HG03039 (cell line): ENCODE results near the gene CDK14.
"Not testable (repeated sequence)": the region's sequence is repeated elsewhere in the genome, so short reads cannot be mapped to it uniquely, and the experiment has no call there.

Experiments
- ATAC-seq: cut with Tn5 transposase; IDR thresholded peaks from one replicate; pipeline ENCODE4 v1.9.1; 2021; ENCODE audit warnings: mild to moderate bottlenecking, moderate library complexity; ENCODE audit not compliant: unreplicated experiment

CDK14 gene

DNA sequence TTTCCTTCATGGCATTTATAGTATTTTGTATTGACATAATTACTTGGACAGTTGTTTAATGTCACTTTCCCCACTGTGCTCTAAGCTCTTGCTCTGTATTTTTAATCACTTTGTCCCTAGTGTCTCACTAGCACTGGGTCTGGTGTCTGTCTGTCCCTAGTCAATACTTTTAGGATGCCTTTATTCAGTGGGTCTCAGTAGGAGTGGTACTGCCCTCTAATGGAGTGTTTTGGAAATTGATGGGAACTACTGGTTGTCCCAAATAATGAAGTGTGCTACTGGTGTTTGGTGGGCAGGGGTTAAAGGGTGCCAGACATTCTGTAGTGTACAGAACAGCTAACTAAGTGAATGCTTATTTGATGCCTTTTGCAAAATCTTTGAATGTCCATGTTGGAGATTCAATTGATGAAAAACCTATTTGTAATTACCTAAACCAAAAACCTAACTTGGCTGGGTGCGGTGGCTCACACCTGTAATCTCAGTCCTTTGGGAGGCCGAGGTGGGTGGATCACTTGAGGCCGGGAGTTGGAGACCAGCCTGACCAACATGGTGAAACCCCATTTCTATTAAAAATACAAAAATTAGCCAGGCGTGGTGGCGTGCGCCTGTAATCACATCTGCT, 33.3 kb downstream of the CDK14 start:
- ATAC-seq: peak; percentile 61

DNA sequence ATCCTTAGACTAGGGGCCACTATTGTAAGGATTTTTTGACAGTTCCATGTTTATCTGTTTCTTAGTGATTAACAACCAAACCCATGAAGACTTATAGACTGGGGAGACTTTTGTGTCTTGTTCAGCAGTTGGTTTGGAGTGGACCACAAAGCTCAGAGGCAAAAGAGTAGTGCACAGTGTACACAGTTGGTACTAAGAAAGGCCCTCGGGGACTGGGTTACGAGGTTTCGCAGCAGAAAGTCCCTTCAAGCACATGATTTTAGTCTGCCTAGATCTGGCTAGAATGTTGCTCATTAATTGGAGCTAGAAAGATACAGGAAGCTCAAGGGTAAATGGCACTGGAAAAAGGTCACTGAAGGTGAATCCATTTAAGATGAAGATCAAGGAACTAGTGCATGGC, 35.4 kb downstream of the CDK14 start:
- no peak for ATAC-seq

DNA sequence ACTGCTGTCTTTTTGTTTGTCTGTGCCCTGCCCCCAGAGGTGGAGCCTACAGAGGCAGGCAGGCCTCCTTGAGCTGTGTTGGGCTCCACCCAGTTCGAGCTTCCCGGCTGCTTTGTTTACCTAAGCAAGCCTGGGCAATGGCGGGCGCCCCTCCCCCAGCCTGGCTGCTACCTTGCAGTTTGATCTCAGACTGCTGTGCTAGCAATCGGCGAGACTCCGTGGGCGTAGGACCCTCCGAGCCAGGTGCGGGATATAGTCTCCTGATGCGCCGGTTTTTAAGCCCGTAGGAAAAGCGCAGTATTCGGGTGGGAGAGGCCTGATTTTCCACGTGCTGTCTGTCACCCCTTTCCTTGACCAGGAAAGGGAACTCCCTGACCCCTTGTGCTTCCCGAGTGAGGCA, 43.6 kb downstream of the CDK14 start:
- ATAC-seq: not testable (repeated sequence)

DNA sequence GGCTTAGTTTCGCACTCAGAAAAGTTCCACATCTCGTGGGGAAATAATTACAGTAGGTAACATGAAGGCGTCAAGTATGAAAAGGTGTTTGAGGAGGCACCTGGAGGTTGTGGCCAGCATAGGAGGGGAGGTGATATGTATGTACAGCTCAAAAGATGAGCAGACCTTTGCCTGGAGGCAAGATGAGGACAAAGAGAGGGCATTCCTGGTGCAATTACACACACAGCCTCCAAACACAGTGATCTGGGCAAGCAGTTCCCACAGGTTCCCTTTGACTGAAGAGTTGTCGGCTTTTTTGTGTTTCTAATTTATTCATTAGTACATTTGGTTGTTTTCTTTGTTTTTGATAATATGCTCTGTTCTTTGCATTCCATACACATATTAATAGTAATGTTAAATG, 46.9 kb downstream of the CDK14 start:
- ATAC-seq: no peak

DNA sequence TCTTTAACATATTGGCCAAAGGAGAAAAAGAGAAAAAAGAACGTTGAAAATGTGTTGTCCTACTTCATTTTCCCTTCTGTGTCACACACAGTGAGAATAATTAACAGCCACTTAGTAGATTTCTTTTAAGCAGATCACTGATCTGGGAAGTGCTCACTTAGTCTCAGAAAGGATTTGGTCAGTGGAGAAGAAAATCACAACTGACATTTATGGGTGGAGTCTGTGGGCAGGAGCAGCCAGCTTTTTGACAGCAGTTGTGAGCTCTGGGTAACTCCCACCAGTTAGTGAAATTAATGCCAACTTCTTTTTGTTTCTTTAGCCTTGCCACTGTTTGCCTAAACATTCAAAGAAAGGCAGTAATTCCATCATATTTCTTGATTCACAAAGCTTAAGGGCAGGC, 49.7 kb downstream of the CDK14 start:
- peak; percentile 54 for ATAC-seq

DNA sequence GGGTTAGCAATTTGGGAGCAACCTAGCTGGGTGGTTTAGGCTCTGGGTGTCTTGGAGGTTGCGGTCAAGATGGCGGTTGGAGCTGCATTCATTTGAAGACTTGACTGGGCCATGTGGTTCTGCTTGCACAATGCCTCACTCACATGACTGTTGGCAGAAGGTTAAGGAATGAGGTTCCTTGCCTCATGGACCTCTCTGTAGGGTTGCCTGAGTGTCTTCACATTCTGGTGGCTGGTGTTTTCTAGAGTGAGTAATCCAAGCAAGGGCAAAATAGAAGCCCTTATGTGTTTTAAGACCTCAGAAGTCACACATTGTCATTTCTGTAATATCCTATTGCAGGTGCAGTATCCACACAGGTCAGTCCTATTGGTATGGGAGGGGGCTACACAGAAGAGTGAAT, 52.0 kb downstream of the CDK14 start:
- ATAC-seq: no peak

DNA sequence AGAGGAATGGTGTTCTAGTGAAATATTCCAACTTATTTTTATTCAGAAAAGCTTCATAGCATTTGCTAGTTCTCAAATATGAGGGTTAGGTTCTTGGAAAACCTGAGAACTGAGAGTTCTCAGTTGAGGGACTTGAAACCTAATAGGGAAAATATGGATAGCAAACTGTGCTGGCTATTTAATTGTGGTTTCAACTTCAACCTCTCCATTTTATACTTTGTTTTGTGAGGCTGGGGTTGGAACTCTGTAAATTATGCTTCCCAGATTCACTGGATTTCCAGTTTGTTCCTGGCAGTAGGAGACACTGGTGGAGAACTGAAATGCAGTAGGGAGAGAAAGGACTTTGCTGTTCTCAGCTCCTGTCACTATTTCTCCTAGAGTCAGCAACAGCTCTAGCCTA, 52.7 kb downstream of the CDK14 start:
- ATAC-seq: no peak

DNA sequence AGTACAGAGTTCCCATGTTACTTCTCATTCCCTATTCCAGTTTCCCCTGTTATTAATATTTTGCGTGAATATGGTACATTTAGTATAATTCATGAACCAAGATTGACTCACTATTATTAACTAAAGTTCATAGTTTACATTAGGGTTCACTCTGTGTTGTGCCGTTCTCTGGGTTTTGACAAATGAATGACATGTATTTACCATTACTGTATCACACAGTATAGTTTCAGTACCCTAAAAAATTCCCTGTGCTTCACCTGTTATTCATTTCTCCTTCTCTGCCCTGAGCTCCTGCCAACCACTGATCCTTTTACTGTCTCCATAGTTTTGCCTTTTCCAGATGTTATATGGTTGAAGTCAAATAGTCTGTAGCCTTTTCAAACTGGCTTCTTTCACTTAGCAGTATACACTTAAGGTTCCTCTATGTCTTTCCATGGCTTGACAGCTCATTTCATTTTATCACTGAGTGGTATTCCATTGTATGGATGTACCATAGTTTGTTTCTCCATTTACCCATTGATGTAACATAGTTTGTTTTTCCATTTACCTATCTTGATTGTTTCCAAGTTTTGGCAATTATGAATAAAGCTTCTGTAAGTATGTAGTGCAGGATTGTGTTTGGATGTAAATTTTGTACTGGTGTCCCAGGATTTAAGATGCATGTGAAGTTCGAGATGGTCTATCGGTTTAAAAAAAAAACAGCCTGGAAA, 58.8 kb downstream of the CDK14 start:
- no peak for ATAC-seq

DNA sequence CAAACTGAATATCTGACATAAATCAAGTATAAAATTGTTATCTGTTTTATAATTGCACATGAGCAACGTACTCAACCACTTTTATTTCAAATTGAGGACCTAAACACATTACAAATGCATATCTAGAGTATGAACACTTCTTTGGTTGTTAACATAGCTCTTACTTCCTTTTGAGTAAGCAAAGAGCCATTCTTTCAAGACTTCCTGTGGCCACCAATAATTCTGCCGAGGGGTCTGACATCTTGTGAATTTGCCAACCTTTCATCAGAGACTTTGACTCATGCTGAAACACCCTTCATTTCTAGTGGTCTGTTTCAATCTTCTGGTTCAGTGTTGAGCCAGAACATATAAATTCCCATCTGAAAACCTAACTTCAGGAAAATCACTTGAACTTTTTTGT, 59.4 kb downstream of the CDK14 start:
- no peak for ATAC-seq

DNA sequence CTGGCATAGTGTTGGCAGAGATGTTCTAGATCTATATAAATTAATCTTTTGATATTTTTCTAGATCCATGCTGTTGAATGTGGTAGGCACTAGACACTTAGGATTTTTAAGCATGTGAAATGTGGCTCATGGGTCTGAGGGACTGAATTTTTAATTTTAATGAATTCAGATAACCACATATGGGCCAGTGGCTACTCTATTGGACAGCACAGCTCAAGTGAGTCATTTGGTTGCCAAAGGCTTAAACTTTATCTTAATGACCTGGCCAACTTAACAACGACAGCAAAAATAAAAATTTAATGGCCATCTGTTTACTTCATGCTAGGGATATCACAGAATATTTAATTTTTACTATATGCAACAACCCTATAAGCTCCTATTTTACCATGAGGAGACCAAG, 61.4 kb downstream of the CDK14 start:
- ATAC-seq: no peak

DNA sequence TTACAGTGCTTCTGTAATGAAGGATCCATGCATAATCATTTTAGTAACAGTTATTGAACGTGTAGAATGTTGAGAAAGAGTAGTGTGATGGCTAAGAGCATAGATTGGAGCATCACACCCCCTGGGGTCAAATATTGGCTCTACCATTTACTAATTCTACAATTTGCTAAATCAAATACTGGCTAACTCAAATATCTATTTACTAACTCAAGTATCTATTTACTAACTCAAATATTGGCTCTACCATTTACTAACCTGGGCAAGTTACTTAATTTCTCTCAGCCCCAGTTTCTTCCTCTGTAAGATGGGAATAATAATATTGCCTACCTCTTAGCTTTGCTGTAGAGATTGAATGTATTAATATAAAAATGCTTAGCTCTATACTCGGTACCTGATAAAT, 64.0 kb downstream of the CDK14 start:
- no peak for ATAC-seq

DNA sequence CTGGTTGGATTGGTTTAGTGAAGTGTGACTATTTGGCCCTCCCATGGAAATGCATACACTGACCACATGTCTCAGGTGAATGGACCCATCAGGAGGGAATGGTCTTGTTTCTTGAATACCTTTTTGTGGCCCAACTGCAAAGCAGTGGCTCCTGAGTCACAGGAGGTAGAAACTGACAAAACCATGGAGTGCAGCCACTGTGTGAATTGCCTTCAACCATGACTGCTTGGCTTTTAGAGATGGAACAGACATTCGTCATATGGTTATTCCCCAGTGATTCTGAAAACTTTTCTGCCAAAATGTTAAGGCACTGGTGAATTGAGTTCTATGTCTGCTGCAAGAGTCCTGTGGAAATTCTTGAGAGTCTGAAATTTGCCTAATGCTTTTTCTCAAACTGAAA, 64.7 kb downstream of the CDK14 start:
- peak; percentile 51 for ATAC-seq

DNA sequence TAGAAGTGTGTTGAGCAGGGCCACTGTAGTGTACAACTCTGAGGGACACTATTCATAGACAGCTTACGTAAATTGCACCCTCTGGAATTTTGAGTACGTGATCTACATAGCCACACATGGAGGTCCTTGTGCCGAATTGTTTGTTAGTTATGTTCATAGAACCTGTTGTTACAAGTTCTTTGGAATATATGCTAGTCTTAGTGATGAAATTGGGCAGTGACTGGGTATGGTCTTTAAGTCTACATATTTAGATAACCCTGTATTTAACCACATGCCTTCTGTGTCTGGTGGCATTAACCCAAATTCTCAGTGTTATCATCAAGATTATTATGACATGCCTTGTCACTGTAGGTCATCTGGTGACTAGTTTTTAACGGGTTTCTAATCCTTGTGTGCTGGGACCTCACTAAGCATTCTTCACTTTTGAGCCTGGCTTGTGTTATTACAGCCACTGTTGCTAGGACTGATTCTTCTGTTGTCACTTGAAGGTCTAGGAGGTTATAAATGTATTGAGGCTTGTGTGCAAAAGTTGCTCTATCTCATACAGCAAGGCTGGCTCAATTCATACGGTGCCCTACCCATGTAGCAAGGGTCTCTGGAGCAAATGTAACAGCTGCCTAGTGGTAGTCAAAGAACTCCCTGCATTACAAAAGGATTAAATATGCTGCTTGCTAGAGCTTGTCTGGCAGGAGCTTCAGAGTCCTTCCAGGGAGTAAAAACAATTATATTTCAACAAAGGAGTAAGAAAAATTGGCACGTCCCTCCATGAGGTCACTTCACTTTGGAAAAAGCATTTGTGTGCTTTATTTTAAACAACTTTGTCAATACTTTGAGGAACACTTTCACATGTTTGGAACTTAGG, 65.4 kb downstream of the CDK14 start:
- ATAC-seq: peak; percentile 30

DNA sequence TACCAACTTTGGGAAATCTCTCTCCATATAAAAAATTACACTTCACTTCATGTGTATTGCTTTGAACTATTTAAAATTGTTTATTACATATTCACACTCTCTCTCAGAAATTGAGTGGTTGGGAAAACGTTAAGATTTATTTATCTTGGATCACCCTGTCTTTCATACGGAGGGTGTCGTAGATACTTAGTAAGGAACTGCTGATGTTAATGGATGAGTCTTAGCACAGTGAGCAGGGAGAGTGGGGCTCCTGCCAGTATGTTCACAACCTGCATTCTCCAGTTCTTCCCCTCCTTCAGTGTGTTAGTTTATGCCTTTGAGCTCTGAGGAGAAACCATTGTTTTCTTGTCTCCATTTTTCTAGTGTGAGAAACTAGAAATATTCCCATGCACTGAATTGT, 67.1 kb downstream of the CDK14 start:
- no peak for ATAC-seq

DNA sequence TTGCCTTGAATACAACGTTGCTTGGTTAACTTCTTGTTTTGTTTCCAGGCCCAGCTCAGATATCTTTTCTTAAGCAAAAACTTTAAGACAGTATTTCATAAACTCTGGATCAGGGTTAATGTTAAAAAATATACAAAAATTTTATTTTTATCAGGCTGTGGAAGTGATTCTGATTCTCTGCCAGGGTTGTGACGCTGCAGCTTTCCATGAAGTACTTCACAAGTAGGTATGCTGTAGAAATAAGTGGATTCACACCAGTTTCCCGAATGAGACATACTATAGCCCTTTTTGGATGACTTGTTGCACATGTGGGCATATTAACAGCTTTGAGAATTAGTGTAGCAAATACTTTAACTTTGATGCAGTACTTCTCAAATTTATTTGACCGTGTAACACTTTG, 70.1 kb downstream of the CDK14 start:
- ATAC-seq: no peak

DNA sequence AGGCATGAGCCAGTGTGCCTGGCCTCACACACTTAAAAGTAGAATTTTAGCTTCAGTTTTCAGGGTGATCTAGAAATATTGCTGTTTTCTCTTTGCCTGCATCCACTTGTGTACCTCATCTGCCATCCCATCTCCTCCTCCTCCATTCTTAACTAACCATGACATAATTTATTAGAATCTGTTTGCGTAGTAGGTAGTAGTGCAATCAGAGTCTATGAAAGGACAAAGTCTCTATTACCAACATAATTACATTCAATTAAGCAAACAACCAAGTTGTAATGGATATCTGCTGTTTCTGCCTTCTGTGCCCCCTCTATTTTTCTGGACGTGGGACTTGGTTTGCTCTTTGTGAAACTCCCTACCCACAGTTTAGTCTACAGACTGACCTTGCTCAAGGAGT, 72.9 kb downstream of the CDK14 start:
- ATAC-seq: no peak

DNA sequence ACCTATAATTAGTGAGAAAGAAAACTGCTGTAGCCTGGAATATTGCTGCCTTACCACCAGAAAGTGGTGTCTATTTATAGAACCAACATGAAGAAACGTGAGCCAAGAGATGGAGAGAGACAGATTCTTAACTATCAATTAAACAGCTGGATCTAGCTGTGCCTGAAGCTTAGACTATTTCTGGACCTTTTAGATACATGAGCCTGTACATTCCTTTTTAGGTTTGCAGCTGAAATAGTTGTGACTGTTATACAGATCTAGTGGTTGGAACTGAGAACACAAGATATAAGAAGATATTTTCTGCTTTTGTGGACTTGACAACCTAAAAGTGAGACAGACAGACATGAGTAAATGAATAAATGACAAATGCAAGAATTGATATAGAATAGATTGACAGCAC, 73.4 kb downstream of the CDK14 start:
- ATAC-seq: no peak

DNA sequence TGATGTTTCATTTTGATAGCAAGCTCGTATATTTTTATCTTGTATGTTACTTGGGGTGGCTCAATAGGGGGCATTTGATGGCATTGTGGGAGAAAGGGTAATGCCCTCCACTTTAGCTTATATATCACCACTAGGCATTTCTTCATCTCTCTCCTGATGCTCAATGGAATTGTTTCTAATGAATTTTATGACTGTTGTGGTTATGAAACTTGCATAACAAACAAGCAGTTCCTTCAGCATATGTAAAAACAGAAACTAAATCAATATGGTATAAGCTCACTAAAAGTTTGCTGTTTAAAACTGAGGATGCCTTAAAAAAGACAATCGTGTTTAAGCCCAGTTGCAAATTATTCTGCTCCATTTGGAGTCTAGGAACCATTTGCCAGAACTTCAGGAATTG, 75.5 kb downstream of the CDK14 start:
- ATAC-seq: no peak

DNA sequence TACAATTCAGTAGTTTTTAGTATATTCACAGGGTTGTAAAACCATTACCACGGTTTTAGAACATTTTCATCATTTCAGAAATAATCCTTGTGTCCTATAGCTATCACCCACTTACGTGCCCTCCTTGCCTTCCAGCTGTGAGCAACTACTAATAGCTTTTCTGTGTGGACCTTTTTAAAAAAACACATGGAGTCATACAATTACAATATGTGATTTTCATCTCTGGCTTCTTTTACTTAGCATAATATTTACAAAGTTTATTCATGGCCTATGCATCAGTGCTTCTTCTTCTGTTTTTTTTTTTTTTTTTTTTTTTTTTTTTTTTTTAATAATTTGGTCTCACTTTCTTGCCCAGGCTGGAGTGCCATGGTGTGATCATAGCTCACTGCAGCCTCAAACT, 76.1 kb downstream of the CDK14 start:
- ATAC-seq: no peak

DNA sequence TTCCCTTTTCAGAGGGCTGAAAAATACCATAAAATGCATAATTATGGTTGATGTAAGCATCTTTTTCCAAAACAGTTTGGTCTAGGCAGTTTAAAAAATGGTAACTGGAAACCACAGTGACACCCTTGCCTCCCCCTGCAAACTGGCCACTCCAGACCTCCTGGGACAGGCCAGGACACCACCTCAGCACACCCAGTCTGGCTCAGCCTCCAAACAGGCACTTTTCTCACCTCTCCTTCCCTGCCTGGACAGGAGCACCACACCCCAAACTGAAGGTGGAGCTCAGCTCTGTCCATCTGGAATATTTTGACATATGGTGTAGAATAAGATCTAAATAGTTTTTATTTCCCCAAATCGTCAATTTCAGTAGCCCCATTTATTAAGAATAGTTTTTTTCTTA, 78.5 kb downstream of the CDK14 start:
- ATAC-seq: no peak

DNA sequence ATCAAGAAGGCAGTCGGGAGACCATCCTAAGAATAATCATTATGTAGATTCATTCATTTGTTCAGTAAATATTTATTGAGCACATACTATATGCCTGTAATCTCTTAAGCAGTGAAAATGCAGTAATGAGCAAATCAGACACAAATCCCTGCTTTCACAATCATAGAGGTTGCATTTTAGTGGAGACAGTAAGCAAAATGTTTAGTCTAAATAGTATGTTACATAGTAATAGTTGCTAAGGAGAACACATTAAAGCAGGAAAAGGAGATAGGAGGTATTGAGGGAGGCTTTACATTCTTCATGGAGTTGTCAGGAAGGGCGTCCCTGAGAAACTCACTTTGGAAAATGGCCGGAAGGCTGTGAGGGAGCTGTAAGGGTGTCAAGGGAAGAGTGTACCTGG, 79.9 kb downstream of the CDK14 start:
- no peak for ATAC-seq
